DOHH2 (cell line): ENCODE data around the gene FLRT1.

Experiments
- CTCF ChIP-seq: fragments of 200-600 bp; sonication (generic); IDR thresholded peaks from one replicate; pipeline ENCODE4 v1.5.1; 2014; ENCODE audit warnings: antibody characterized with exemption, mild to moderate bottlenecking, low read depth, low read length; ENCODE audit not compliant: poor library complexity, severe bottlenecking
- EZH2phosphoT487 ChIP-seq: fragments of 200-600 bp; sonication (generic); IDR thresholded peaks from 2 replicates; pipeline ENCODE4 v1.6.1; 2017; ENCODE audit warnings: borderline replicate concordance, mild to moderate bottlenecking, antibody characterized with exemption, low read length, moderate library complexity, mixed read lengths

GRCh38 chr11:64059339-64060140, 23.8 kb downstream of the FLRT1 start:
- TF ChIP-seq CTCF, result no peak
- no peak for TF ChIP-seq EZH2phosphoT487
